Upper lobe of left lung (tissue), 4 donors: ENCODE data around the gene TTC22.

Source experiments
- CTCF ChIP-seq, 6 experiments: fragments of 450-650 bp in 4 of 6; fragments of 200-600 bp in 2 of 6; sonication (generic) in 2 of 6; IDR thresholded peaks; one replicate each; pipeline ENCODE4 v1.5.1; 2016 to 2019; ENCODE audit warnings: antibody characterized with exemption in 6 of 6
- POLR2A ChIP-seq, 4 donors: fragments of 450-650 bp; IDR thresholded peaks; one replicate each; pipeline ENCODE4 v1.5.1; 2016 to 2017; ENCODE audit warnings: antibody characterized with exemption in 4 of 4, mild to moderate bottlenecking in 2 of 4

- TF ChIP-seq POLR2A (IDR thresholded peaks at IDR 0.05) (no peak), CTCF (IDR thresholded peaks at IDR 0.05) (no peak)
Observed at GRCh38 chr1:54784066-54784465, 17.1 kb downstream of the TTC22 start.
